HL-60 (cell line): ENCODE measurements around the gene CLEC14A.

Source experiments
- DNase-seq, 2 experiments: peaks; one replicate each; pipeline ENCODE4 v3.0.0-alpha.2; 2010 to 2020; ENCODE audit warnings: low read depth in 1 of 2, low spot score in 1 of 2
- H3K27ac ChIP-seq: fragments of 250-450 bp; sonication (Bioruptor Pico); replicated peaks from 2 replicates; pipeline ENCODE4 v1.5.1; 2020; ENCODE audit warnings: mild to moderate bottlenecking, moderate library complexity
- H3K27me3 ChIP-seq: fragments of 250-450 bp; sonication (Bioruptor Pico); 2 replicates; pipeline ENCODE4 v1.5.1; 2021; ENCODE audit warnings: mild to moderate bottlenecking, moderate library complexity; ENCODE audit not compliant: insufficient read depth, poor library complexity, severe bottlenecking
- H3K4me3 ChIP-seq: replicated peaks from 2 replicates; pipeline ENCODE4 v1.5.1; 2011; ENCODE audit warnings: mild to moderate bottlenecking, control low read depth, low read length; ENCODE audit not compliant: insufficient read depth
- CTCF ChIP-seq: IDR thresholded peaks from one replicate; pipeline ENCODE4 v1.5.1; 2011; ENCODE audit warnings: low read length, control low read depth, inconsistent platforms; ENCODE audit not compliant: insufficient read depth
- GABPA ChIP-seq: IDR thresholded peaks from 2 replicates; pipeline ENCODE4 v1.6.1; 2012; ENCODE audit warnings: low read depth
- POLR2AphosphoS5 ChIP-seq: IDR thresholded peaks from 2 replicates; pipeline ENCODE4 v1.6.1; 2012; ENCODE audit warnings: low read depth
- REST ChIP-seq: IDR thresholded peaks from 2 replicates; pipeline ENCODE4 v1.6.1; 2012; ENCODE audit warnings: low read depth; ENCODE audit not compliant: insufficient replicate concordance
- SPI1 ChIP-seq: IDR thresholded peaks from 2 replicates; pipeline ENCODE4 v1.6.1; 2012; ENCODE audit warnings: low read depth, mild to moderate bottlenecking, borderline replicate concordance

CLEC14A gene

GRCh38 chr14:38256533-38256840 lies 594 bp upstream of the CLEC14A start:
- Histone ChIP-seq H3K27ac (no peak overlapping the region), H3K4me3 (no peak overlapping the region), H3K27me3 (peaks cover 27% of the 10 kb centered on the region)
- TF ChIP-seq CTCF (no peak), SPI1 (no peak), GABPA (no peak)
- no peak for DNase-seq

GRCh38 chr14:38255408-38255672 lies 553 bp downstream of the CLEC14A start:
- Histone ChIP-seq H3K4me3 (no peak overlapping the region), H3K27ac (no peak overlapping the region), H3K27me3 (peaks cover 27% of the 10 kb centered on the region)
- no peak for TF ChIP-seq CTCF
- no peak for TF ChIP-seq SPI1
- no peak for TF ChIP-seq POLR2AphosphoS5
- TF ChIP-seq GABPA, result no peak
- no peak for TF ChIP-seq REST
- no peak for DNase-seq

- TF ChIP-seq REST, result no peak
- TF ChIP-seq CTCF, result no peak
- TF ChIP-seq GABPA, result no peak
- TF ChIP-seq SPI1, result no peak
- TF ChIP-seq POLR2AphosphoS5, result no peak
- no peak overlapping the region for H3K4me3 ChIP-seq
These were observed 1.1 kb downstream of the CLEC14A start for GRCh38 chr14:38254571-38255407.

GRCh38 chr14:38253676-38254075 lies 2.2 kb downstream of the CLEC14A start:
- Histone ChIP-seq H3K4me3 (no peak overlapping the region), H3K27ac (no peak overlapping the region), H3K27me3 (peaks cover 27% of the 10 kb centered on the region)
- no peak for DNase-seq
- no peak for TF ChIP-seq CTCF
- TF ChIP-seq REST, result no peak
- no peak for TF ChIP-seq SPI1
- no peak for TF ChIP-seq POLR2AphosphoS5
- no peak for TF ChIP-seq GABPA

More at GRCh38 chr14:38254571-38255407, 1.1 kb downstream of the CLEC14A start:
- Histone ChIP-seq H3K27me3 (peaks cover 27% of the 10 kb centered on the region), H3K27ac (no peak overlapping the region)
- no peak for DNase-seq
